ENCODE results near the gene GSE1. TPM values are rescaled to one million over a fixed set of nuclear protein-coding genes. Genes with fewer than 3 reads are reported as not detected.

Gene GSE1
- polyA plus RNA-seq, 4 donors = 54.5 to 89.1 (median 68.1) TPM

GRCh38 chr16:85631230-85631629, 18.1 kb downstream of the GSE1 start:
- no peak for DNase-seq (ENCODE audit: low read depth in 4 of 4, low spot score in 2 of 4)

DNA sequence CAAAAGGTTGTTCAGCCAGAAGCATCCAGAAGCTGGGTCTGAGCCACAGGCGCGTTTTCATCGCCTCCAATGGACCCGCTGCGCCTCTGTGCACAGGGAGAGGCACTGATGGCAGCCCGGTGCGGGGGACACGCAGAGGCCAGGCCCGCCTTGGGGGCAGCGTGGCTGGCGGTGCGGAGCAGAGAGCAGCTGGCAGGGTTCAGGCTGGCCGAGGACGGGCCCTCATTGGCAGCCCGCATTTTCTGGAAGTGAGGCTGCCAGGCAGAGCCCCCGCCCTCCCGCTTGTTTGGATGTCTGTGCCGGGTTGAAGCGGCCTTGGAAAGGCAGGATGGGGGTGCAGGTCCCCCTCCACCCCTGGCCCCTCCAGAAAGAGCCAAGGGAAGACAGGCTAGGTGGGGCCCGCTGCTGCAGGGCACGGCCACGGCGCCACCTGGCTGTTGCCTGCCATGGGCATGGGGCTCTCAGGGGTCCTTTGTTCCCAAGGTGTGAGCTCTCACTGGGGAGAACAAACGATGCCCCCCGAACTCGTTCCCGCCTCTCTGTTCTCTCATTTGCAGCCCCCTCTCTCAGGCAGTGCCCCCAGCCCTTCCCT, 18.8 kb downstream of the GSE1 start:
- DNase-seq (ENCODE audit: low read depth in 4 of 4, low spot score in 2 of 4) = no peak

GRCh38 chr16:85632709-85633437, 19.8 kb downstream of the GSE1 start:
- no peak for DNase-seq (ENCODE audit: low read depth in 4 of 4, low spot score in 2 of 4)

GRCh38 chr16:85633438-85633743, 20.3 kb downstream of the GSE1 start:
- no peak for DNase-seq (ENCODE audit: low read depth in 4 of 4, low spot score in 2 of 4)

GRCh38 chr16:85633888-85634287, 20.8 kb downstream of the GSE1 start:
- no peak for DNase-seq (ENCODE audit: low read depth in 4 of 4, low spot score in 2 of 4)

DNA sequence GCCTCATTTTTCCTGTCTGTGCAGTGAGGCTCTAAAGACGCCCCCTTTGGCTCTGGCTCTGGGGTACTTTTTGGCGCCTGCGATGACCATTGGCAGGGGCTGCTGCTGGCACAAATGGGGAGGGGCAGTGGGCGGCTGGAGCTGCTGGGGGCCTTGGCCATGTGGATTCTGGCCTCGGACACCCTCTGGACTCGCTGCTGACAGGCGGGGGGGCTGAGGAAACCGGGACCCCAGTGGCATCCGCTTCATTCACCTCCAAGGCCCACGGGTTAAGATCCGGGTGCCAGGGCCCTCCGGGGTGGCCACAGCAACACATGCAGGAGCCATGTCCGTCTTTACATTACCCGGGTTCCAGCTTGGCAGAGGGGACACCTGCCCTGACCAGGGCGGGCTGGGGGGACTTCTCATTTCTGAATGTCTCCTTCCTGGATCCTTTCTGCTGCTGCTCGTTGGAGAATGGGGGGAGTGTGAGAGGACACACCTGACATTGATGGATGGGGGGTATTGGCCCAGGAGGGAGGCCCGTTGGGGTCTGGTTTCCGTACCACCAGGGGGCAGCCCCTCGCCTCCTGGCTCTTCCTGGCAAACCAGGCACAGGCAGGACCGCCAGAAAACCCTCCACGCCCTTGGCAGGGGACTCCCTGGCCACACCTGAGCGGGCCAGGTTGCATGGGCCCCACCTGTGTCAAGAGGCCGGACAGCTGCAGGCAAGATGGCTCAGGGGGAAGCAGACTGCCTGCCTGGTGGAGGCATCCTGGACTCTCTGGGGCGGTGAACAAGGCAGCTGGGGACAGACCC, 21.8 kb downstream of the GSE1 start:
- DNase-seq (ENCODE audit: low read depth in 4 of 4, low spot score in 2 of 4) = no peak

GRCh38 chr16:85635545-85636140, 22.5 kb downstream of the GSE1 start:
- no peak for DNase-seq (ENCODE audit: low read depth in 4 of 4, low spot score in 2 of 4)

DNA sequence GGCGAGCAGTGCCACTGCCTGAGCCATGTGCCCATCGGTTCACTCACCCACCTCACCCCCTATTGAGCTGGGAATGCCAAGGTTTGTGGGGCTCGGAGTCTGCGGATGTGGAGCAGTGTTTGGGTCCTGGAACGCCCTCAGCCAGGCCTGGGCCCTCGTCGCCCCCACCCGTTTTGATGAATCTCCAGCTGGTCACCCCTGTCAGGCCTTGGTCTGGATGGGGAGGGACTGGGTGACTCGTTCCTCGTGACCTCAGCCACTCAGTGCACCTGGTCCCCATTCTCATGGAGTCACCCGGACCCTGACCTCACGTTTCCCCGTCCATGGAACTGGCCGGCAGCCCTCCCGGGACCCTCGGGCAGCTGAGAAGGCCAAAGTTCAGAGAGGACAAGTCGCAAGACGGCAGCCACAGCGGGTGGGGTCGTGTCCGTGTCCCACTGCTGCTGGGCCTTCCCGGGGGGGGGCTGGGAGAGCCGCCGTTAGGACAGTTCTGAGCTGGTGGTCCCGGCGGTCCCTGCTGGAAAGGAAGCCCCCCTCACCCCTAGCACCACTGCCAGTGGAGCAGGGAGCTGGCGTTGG, 23.2 kb downstream of the GSE1 start:
- no peak for DNase-seq (ENCODE audit: low read depth in 4 of 4, low spot score in 2 of 4)

DNA sequence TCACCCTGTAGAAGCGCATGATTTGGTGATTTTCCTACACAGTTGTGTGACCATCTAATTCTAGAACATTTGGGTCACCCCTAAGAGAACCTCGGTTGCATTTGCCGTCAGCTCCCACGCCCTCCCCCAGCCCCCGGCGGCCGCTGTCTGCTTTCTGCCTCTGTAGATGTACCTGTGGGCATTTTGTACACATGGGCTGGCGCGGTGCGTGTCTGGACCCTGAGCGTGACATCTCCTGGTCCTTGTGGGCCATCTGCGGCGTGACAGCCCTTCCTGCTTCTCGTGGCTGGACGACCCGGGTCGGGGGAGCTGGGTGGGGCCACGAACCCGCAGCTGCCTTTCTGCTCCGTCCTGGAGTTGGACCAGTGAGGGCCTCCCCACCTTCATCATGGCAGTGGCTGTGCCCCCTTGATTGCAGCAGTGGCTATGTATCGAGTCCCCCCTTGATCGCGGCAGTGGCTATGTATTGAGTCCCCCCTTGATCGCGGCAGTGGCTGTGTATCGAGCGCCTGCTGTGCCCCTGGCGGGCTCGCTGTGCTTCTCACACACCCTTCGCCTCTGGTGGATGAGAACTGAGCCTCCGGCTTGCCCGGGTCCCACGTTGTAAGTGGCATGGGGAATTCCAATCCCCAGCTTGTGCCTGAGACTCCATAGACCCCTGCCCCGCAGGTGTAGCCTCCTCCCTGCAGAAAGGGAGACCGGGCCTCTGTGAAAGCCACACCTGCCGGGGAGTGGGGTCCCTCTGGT, 24.1 kb downstream of the GSE1 start:
- no peak for DNase-seq (ENCODE audit: low read depth in 4 of 4, low spot score in 2 of 4)

DNA sequence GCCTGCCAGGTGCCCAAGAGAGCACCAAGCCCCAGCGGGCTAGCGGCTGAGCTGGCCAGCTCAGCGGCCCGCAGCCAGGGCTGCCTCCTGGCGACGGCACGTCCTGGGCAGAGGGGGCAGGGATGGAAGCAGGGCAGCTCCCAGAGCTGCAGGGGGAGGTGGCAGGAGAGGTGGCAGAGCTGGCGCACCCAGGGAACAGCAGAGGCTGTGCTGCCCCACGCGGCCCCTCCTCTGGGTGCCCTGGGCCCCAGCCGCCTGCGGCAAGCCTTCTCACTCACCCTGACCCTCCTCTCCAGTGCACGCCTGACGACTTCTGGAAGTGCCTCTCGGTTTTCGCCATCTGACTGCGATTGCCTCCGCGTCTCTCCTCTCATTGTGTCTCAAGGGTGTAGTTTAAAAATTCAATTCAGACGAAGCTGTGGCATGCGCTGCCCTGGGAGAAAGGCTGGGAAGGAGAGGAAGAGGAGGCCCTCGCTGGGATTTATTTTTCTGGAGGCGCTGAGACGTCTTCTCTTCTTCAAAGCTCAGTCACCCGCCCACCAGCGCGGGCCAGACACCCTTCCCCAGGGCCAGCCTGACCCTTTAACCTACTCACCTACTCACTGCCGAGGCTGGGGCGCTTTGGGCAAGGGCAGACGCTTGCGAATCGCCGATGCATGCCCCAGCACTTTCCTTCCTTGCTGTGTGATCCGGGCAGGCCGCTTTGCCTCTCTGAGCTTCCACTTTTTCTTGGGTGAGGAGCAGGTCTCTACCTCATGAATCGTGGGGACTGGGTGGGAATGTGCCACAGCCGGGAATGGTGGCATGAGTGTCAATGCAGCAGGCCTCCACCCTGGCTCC, 24.9 kb downstream of the GSE1 start:
- no peak for DNase-seq (ENCODE audit: low read depth in 4 of 4, low spot score in 2 of 4)

DNA sequence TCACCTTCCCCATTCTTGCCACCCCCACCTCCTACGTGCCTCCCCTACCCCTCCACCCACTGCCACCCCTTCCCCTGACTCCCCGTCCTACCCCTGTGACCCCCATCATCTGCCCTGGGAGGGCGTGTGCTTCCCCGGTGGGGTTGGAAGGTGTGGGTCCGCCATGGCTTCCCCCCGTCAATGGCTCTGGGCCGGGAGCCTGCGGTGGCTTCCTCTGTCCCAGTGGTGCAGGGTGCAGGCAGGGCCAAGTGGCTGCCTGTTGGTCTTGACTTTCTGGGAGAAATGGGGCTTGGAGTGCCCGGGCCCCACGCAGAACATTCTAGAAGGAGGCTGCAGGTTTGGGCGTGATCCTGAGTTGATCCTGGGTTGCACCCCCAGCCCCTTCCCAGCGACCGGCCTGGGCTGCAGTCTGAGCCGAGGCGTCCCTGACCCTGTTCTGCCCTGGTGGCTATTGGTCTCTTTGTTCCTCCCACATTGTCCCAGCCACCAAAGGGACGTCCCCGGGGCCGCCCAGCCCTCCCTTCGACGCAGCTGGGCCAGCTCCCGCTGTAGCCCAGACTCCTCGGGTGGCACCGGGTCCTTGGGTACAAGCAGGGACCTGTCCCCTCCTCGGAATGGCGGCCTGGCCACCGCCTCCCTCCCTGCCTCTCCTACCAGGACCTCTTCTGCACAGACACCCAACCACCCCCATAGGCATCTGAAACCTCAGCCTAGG, 25.7 kb downstream of the GSE1 start:
- no peak for DNase-seq (ENCODE audit: low read depth in 4 of 4, low spot score in 2 of 4)

- DNase-seq (ENCODE audit: low read depth in 4 of 4, low spot score in 2 of 4) = no peak
Measured at GRCh38 chr16:85639529-85640253, 26.6 kb downstream of the GSE1 start.

DNA sequence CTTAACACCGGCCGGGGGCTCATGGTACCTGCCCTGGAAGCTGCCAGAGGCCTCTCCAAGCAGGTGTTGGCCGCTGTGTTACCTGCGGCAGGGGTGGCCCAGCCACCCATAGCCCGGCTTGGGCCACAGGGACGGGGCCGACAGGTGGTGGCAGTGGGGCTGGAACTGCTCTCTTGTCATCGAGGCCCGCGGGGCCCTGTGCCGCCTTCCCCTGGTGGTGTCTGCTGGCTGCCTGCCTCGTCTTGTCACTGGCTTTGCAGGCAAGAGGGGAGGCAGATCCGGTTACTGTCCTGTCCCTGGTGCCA, 27.1 kb downstream of the GSE1 start:
- DNase-seq (ENCODE audit: low read depth in 4 of 4, low spot score in 2 of 4) = no peak

- no peak for DNase-seq (ENCODE audit: low read depth in 4 of 4, low spot score in 2 of 4)
Measured at GRCh38 chr16:85640585-85640984, 27.5 kb downstream of the GSE1 start.

- DNase-seq (ENCODE audit: low read depth in 4 of 4, low spot score in 2 of 4) = no peak
Measured at GRCh38 chr16:85641305-85641704, 28.2 kb downstream of the GSE1 start.

DNA sequence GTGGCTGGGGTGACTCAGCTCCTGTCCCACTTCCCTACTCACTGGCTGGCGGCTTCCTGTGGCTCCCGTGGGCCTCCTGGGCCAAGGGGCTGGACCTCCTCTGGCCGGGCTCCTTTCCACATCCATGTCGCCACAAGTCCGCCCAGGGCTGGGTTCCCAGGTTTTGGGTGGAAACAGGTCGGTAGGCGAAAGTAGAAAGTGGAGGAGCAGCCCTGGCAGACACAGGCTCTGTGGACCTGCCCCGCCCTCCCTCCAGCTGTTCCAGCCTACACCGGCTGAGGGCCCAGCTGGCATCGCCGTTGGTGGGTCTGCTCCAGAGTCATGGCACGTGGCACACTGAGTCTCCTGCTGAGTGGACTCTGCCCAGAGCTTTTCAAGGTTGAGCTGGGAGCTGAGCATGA, 28.7 kb downstream of the GSE1 start:
- DNase-seq (ENCODE audit: low read depth in 4 of 4, low spot score in 2 of 4) = no peak

DNA sequence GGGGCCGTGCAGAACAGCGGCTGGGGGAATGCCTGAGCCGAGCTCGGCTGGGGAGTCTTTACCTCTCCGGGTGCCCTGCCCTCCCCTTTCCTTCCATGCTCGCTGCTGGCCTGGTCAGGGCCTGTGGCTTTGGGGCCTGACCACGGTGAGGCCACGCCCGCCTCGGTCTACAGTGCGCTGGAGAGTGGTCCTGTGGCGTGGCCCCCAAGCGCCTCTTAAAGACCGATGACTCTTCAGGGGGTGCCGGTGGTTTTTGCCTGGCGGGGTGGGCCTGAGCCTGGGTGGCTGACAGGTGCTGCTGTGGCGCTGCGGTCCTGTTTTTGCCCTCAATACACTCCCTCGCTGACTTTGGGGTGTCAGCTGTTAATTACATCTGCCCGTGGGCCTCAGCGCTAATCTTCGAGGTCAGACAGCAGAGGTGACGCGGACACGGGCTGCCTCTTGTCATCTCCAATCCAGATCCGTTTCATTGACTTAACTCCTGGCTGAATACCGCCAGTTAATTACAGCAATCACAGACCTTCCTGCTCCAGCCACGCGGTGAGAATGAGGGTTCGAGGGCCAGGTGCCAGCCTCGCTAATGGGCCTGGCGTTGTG, 29.7 kb downstream of the GSE1 start:
- no peak for DNase-seq (ENCODE audit: low read depth in 4 of 4, low spot score in 2 of 4)

- no peak for DNase-seq (ENCODE audit: low read depth in 4 of 4, low spot score in 2 of 4)
Measured at GRCh38 chr16:85643631-85644030, 30.5 kb downstream of the GSE1 start.

Measured in left renal cortex interstitium (tissue), 4 donors.